Fibroblast of the conjunctiva (primary cell): ENCODE data around the gene MVB12A.

Experiments used
- DNase-seq: peaks from one replicate; pipeline ENCODE4 v3.0.0-alpha.2; 2010; ENCODE audit warnings: low read depth

MVB12A gene

GRCh38 chr19:17405250-17406045, 14.4 kb upstream of the MVB12A start, which contains the start of gene BST2:
BST2 (minus strand) TSS chr19:17405630; CDS start chr19:17405575, 55 bp downstream.
- DNase-seq = no peak

GRCh38 chr19:17406046-17406886, 13.6 kb upstream of the MVB12A start:
- DNase-seq = no peak

- no peak for DNase-seq
These were observed 13.0 kb upstream of the MVB12A start for GRCh38 chr19:17406887-17407196.

- no peak for DNase-seq
These were observed 9.9 kb upstream of the MVB12A start for GRCh38 chr19:17409990-17410389.

- DNase-seq = no peak
These were observed 8.0 kb upstream of the MVB12A start for GRCh38 chr19:17411801-17412200.

GRCh38 chr19:17414097-17414496, 5.8 kb upstream of the MVB12A start:
- no peak for DNase-seq

GRCh38 chr19:17415121-17415520, 4.7 kb upstream of the MVB12A start:
- no peak for DNase-seq

GRCh38 chr19:17418710-17419109, 1.1 kb upstream of the MVB12A start:
- DNase-seq = no peak

- no peak for DNase-seq
These were observed 660 bp upstream of the MVB12A start for GRCh38 chr19:17419154-17419620.

- DNase-seq = no peak
These were observed 653 bp downstream of the MVB12A start for GRCh38 chr19:17420475-17420924.

- no peak for DNase-seq
These were observed 2.1 kb downstream of the MVB12A start for GRCh38 chr19:17421942-17422341.

- DNase-seq = no peak
These were observed 3.8 kb downstream of the MVB12A start for GRCh38 chr19:17423429-17424208.

- DNase-seq = peak; percentile 9
These were observed 5.0 kb downstream of the MVB12A start for GRCh38 chr19:17424743-17425365.

- DNase-seq = no peak
These were observed 9.8 kb downstream of the MVB12A start for GRCh38 chr19:17429641-17430113.

- DNase-seq = no peak
These were observed 11.6 kb downstream of the MVB12A start for GRCh38 chr19:17431417-17431816.

- no peak for DNase-seq
These were observed 15.4 kb downstream of the MVB12A start for GRCh38 chr19:17435218-17435617.

- no peak for DNase-seq
These were observed 16.4 kb downstream of the MVB12A start for GRCh38 chr19:17436094-17436873.

GRCh38 chr19:17436874-17437267, 17.0 kb downstream of the MVB12A start:
- no peak for DNase-seq

GRCh38 chr19:17441241-17442021, 21.6 kb downstream of the MVB12A start:
- no peak for DNase-seq

GRCh38 chr19:17445526-17446165, 25.8 kb downstream of the MVB12A start:
- DNase-seq = no peak
